ENCODE data around the gene ANKRD34C.

ANKRD34C gene

GRCh38 chr15:79307251-79307650 lies 24.7 kb downstream of the ANKRD34C start:
- H3K27me3 ChIP-seq (ENCODE audit: insufficient read depth, low read length, poor library complexity): peaks cover 8% of the 10 kb centered on the region
- H3K4me2 ChIP-seq (ENCODE audit: insufficient read depth, low read length): no peak overlapping the region
- DNase-seq (no peak), ATAC-seq (ENCODE audit: insufficient read depth, low read depth) (no peak)
- H2AFZ ChIP-seq (ENCODE audit: low read depth, low read length): no peak overlapping the region
- H4K20me1 ChIP-seq (ENCODE audit: insufficient read depth, low read length): no peaks in the 10 kb centered on the region
- H3K9ac ChIP-seq (ENCODE audit: low read depth, low read length): no peak overlapping the region
- peaks cover 14% of the 10 kb centered on the region for H3K4me1 ChIP-seq (ENCODE audit: insufficient read depth, low read length)
- H3K9me3 ChIP-seq (ENCODE audit: insufficient read depth, low read length, severe bottlenecking): no peaks in the 10 kb centered on the region
- no peaks in the 10 kb centered on the region; the same call in 1 of the 2 replicates for H3K36me3 ChIP-seq (ENCODE audit: insufficient read depth, low read length)
- H3K79me2 ChIP-seq (ENCODE audit: insufficient read depth, low read length): peaks cover 13% of the 10 kb centered on the region
- TF ChIP-seq EZH2 (IDR thresholded peaks at IDR 0.05; ENCODE audit: borderline replicate concordance, low read depth, low read length, severe bottlenecking): no peak
- TF ChIP-seq, protein P1, sequence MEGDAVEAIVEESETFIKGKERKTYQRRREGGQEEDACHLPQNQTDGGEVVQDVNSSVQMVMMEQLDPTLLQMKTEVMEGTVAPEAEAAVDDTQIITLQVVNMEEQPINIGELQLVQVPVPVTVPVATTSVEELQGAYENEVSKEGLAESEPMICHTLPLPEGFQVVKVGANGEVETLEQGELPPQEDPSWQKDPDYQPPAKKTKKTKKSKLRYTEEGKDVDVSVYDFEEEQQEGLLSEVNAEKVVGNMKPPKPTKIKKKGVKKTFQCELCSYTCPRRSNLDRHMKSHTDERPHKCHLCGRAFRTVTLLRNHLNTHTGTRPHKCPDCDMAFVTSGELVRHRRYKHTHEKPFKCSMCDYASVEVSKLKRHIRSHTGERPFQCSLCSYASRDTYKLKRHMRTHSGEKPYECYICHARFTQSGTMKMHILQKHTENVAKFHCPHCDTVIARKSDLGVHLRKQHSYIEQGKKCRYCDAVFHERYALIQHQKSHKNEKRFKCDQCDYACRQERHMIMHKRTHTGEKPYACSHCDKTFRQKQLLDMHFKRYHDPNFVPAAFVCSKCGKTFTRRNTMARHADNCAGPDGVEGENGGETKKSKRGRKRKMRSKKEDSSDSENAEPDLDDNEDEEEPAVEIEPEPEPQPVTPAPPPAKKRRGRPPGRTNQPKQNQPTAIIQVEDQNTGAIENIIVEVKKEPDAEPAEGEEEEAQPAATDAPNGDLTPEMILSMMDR (IDR thresholded peaks at IDR 0.05; ENCODE audit: borderline replicate concordance, extremely low read depth, low read length, poor library complexity, severe bottlenecking): no peak
- H3K27ac ChIP-seq (ENCODE audit: low read length): no peak overlapping the region
- no peak overlapping the region for H3K4me3 ChIP-seq (ENCODE audit: low read depth in 1 of 2, low read length in 2 of 2)

DNA sequence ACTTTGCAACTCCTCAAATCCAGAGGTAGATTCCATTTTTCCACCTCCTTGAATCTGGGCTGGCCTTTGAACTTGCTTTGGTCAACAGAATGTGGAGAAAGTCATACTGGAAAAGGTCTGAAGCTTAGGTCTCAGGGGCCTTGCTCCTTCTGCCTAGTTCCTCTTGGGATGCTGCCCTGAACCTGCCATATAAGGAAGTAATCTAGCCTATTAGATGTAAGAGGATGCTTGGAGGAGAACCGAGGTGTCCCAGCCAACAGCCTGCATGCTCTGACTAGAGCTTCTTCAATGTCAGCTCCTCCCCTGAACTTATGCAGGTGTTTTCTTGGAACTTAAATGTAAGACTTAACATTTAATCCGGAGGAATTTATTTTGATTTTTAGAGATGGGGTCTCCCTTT lies 26.4 kb downstream of the ANKRD34C start:
- Histone ChIP-seq H2AFZ (ENCODE audit: low read depth, low read length) (no peak overlapping the region), H3K4me3 (ENCODE audit: low read depth in 1 of 2, low read length in 2 of 2) (no peak overlapping the region), H3K9ac (ENCODE audit: low read depth, low read length) (no peak overlapping the region), H3K4me2 (ENCODE audit: insufficient read depth, low read length) (no peak overlapping the region), H3K27ac (ENCODE audit: low read length) (no peak overlapping the region), H3K9me3 (ENCODE audit: insufficient read depth, low read length, severe bottlenecking) (no peaks in the 10 kb centered on the region), H3K27me3 (ENCODE audit: insufficient read depth, low read length, poor library complexity) (peaks cover 8% of the 10 kb centered on the region), H4K20me1 (ENCODE audit: insufficient read depth, low read length) (peaks cover 3% of the 10 kb centered on the region; the same call in 1 of the 2 replicates), H3K36me3 (ENCODE audit: insufficient read depth, low read length) (peaks cover 12% of the 10 kb centered on the region), H3K4me1 (ENCODE audit: insufficient read depth, low read length) (peaks cover 27% of the 10 kb centered on the region), H3K79me2 (ENCODE audit: insufficient read depth, low read length) (peaks cover 26% of the 10 kb centered on the region)
- no peak for TF ChIP-seq EZH2 (IDR thresholded peaks at IDR 0.05; ENCODE audit: borderline replicate concordance, low read depth, low read length, severe bottlenecking)
- TF ChIP-seq, protein P1 (IDR thresholded peaks at IDR 0.05; ENCODE audit: borderline replicate concordance, extremely low read depth, low read length, poor library complexity, severe bottlenecking): no peak
- DNase-seq (no peak), ATAC-seq (ENCODE audit: insufficient read depth, low read depth) (no peak)

- TF ChIP-seq EZH2 (IDR thresholded peaks at IDR 0.05; ENCODE audit: borderline replicate concordance, low read depth, low read length, severe bottlenecking): no peak
- TF ChIP-seq, protein P1 (IDR thresholded peaks at IDR 0.05; ENCODE audit: borderline replicate concordance, extremely low read depth, low read length, poor library complexity, severe bottlenecking): no peak
- DNase-seq: no peak
These were observed 28.1 kb downstream of the ANKRD34C start for GRCh38 chr15:79310612-79310984.

More at GRCh38 chr15:79310612-79310984, 28.1 kb downstream of the ANKRD34C start:
- Histone ChIP-seq H3K36me3 (ENCODE audit: insufficient read depth, low read length) (peaks cover 29% of the 10 kb centered on the region), H3K9ac (ENCODE audit: low read depth, low read length) (peak overlapping the region; percentile 84), H3K27me3 (ENCODE audit: insufficient read depth, low read length, poor library complexity) (no peaks in the 10 kb centered on the region), H4K20me1 (ENCODE audit: insufficient read depth, low read length) (peaks cover 4% of the 10 kb centered on the region; the same call in 1 of the 2 replicates), H3K4me1 (ENCODE audit: insufficient read depth, low read length) (peaks cover 30% of the 10 kb centered on the region), H3K27ac (ENCODE audit: low read length) (no peak overlapping the region), H3K4me2 (ENCODE audit: insufficient read depth, low read length) (peak overlapping the region; percentile 89), H3K9me3 (ENCODE audit: insufficient read depth, low read length, severe bottlenecking) (no peaks in the 10 kb centered on the region), H2AFZ (ENCODE audit: low read depth, low read length) (peak overlapping the region; percentile 92), H3K79me2 (ENCODE audit: insufficient read depth, low read length) (peaks cover 33% of the 10 kb centered on the region), H3K4me3 (ENCODE audit: low read depth in 1 of 2, low read length in 2 of 2) (peak overlapping the region; percentile 47 to 91; a peak in 3 of 4 replicates)
- peak; percentile 75; the same call in 1 of the 3 replicates for ATAC-seq (ENCODE audit: insufficient read depth, low read depth)
